ENCODE measurements around the gene TBX1.
"Not testable (repeated sequence)": the region's sequence is repeated elsewhere in the genome, so short reads cannot be mapped to it uniquely, and the experiment has no call there.

The TBX1 gene

DNA sequence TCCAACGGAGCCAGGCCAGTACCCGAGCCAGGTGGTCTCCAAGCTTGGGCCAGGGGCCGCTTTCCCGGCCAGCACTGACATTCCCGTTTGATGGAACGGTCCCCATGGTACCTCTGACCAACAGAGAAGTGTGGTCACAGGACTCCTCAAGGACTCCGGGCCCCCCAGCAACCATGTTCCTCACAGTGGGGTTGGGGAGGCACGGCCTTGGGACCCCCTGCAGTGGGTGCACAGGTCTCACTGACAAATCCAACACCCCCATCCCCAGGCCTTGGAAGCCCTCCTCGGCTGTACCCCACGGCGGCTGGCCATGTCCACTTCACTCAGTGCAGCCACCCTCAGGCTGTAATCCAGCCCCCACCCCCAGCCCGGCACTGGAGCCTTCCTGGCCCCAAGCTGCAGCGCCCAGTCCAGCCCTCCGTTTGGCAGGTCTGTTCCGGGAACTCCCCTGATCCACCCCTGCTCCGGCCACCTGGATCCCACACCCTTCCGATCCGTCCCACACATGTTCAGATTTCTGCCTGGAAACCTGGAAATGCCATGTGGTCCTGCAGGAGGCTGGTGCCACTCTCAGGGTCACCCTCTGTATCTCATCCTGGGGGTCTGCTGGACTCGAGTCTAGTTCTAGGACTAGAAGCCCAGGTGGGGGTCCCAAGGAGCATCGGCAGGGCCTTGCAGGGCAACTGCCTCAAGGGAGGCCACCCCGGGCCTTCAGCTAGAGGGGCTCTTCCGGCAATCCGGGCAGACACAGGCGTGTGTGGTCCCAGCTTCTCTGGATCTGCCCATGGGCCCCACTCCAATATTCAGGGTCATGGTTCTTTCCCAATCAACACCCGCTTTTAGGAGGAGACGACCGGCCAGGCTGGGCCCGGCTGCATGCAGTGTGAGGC is 26.6 kb downstream of the TBX1 start:
- no peak for DNase-seq

- no peak for DNase-seq
Measured at GRCh38 chr22:19787849-19788141, 27.2 kb downstream of the TBX1 start.

DNA sequence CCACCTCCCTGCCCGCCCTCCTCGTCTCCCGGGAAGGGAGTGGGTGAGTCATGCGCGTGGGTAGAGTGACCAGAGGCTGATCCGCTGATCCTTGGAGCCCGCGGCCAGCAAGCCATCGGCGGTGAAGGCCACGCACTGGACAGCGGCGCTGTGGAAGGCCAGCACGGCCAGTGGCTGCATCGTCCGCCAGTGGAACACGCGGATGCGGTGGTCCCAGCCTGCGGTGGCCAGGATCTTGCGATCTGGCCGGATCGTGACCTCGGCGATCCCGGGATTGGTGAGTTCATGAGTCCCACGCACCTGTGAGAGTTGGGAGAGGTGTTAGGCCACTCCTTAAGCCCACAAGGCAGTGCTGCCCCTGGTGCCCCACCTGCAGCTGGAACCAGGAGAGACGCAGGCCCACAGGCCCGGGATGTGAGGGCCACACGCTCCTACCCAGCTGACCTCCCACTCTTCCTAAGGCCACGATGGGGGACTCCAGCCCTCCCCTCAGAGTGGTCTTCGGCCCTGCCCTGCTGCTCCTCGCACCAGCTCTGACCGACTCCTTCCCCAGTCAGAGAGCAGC is 28.2 kb downstream of the TBX1 start:
- DNase-seq = no peak

DNA sequence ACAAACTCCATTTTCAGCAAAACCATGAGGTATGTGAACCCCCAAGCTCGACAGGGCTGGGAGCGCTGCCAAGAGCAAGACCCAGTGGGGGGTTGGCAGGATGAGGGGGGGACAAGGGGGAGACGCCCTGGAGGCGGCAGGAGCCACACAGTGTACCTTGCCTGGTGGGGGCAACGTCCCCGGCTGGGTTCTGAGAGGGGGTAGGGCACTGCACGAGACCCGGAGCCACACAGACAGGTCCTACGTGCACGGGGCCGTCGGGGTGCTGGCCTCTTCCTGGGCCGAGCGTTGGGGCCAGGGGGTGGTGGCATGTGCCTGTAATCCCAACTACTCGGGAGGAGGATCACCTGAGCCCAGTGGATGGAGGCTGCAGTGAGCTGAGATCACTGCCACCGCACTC is 28.8 kb downstream of the TBX1 start:
- DNase-seq = no peak

- no peak for DNase-seq
Measured at GRCh38 chr22:19789828-19790227, 29.2 kb downstream of the TBX1 start.

GRCh38 chr22:19791243-19791642 is 30.7 kb downstream of the TBX1 start:
- DNase-seq = no peak

DNA sequence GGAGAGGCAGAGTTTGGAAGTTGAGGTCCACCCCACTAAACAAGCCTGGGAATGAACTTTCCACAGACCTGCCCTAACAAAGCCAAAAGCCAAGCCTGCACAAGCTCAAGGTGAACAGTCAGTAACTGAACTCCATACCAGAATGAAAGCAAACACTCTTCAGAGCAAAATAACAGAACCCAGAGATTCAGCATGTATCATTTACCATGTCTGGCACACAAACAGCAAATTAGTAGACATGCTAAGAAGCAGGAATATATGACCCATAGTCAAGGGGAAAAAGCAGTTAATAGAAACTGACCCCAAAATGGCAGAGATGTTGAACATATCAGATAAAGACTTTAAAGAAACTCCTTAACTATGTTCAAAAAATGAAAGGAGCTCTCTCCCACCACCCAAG is 31.3 kb downstream of the TBX1 start:
- DNase-seq = no peak

- not testable (repeated sequence) for DNase-seq
Measured at GRCh38 chr22:19792383-19792896, 31.9 kb downstream of the TBX1 start.

DNA sequence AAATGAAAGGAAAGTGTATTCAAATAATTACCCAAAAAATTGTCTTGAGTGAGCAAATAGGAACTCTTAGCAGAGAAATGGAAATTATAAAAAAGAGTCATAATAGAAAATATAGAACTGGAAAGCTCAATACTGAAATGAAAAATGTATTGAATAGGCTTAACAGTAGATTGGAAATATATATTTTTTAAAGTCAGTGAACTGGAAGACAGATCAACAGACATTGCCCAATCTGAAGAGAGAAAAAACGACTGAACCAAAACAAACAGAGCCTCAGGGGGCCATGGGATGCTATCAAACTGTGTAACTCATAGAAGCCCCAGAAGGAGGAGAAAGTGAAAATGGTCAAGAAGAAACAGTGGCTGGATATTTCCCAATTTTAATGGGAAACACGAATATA is 32.6 kb downstream of the TBX1 start:
- DNase-seq = no peak

GRCh38 chr22:19793661-19794310 is 33.2 kb downstream of the TBX1 start:
- DNase-seq = no peak

DNA sequence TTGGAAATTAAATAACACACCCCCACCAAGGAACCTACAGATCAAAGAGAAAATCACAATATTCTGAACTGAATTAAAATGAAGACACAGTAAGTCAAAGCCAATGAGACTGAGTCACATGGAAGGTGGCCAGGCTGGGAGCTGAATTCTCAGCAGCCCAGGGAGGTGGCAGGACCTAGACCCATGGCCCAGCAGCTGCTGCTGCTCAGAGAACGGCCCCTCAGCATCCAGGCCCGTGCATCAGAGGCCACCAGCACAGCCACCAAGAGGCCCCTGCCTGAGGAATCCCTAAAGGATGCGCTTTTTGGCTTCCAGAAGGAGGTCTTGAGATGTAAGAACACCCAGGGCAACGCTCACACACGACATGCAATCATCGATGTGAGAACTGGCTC is 35.0 kb downstream of the TBX1 start:
- DNase-seq = no peak

GRCh38 chr22:19796160-19796559 is 35.6 kb downstream of the TBX1 start:
- DNase-seq = no peak

DNA sequence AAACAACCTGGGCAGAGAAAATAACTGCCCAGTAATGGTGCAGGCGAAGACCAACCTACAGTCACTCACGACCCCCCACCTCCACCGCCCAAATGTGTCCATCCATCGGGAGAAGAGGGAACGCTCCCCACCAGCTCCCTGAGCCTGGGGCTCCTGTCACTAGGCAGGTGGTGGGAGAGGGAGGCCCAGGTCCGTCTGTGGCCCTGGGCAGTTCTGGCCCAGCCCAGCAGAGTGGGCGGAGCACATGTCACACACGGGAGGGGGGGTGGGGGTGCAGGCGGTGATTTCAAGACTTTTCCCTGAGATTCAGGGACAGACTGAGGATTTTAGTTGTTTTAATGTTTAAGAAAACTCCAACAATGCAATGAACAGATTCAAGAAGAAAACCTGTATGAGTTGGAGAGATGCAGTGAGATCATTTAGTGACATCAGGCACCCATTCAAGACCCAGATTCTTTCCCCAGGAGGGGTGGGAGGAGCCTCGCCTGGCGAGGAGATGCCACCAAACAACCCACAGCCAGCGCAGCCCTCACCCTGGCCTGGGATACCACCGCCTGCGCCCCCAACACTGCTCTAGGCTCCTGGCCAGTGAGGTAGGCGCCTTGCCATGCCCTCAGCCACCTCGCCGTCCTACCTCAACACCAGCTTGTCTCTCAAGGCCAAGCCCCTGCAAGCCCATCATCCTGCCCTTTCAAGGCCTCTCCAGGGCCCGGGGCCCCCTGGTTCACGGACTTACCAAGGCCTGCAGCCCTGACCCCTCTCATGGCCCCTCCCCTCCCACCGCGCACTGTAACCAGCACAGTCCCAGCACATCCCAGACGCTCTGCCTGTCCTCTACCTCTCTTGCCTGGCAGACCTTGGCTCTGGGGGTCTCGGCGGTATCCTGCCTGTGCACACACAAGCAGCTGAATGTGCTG is 36.8 kb downstream of the TBX1 start:
- DNase-seq = no peak

DNA sequence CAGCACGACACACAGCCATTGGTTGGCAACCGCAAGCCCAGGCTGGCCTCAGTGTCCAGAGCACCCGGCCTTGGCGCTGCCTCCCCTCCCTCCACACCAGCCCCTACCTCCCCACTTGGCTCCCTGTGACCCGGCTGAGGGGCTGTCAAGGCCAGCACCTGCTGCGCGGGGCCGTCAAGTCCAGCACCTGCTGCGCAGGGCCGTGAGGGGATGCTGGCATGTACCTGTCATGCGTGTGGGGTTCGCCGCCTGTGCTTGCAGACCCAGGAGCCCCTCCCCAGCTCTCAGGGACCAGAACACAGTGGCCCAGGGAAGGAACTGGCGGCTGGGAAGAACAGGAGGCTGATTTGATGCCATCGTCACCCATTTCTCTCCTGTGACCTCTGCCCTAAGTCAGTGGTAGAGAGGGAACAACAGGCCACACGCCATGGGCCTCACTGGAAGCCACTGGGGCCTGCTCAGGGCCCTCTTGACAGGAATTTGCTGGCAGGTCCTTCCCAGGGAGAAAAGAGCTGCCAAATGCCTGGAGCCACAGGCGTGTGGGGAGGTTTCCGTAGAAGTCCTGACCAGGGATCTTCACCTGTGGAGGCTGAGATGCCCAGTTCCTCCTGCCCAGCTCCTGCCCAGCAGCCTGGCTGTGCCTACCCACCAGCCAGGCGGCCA is 37.6 kb downstream of the TBX1 start:
- no peak for DNase-seq

- no peak for DNase-seq
Measured at GRCh38 chr22:19798891-19799293, 38.3 kb downstream of the TBX1 start.

GRCh38 chr22:19799322-19800190 is 39.0 kb downstream of the TBX1 start:
- DNase-seq = no peak

GRCh38 chr22:19800306-19800705 is 39.7 kb downstream of the TBX1 start:
- DNase-seq = no peak

- no peak for DNase-seq
Measured at GRCh38 chr22:19800761-19801244, 40.2 kb downstream of the TBX1 start.

- no peak for DNase-seq
Measured at GRCh38 chr22:19801340-19802000, 40.9 kb downstream of the TBX1 start.

- no peak for DNase-seq
Measured at GRCh38 chr22:19802001-19802893, 41.7 kb downstream of the TBX1 start.

Measured in GF-D8 (cell line).